ENCODE measurements around the gene GRIP1.
"Not testable (repeated sequence)": the region's sequence is repeated elsewhere in the genome, so short reads cannot be mapped to it uniquely, and the experiment has no call there.

Gene GRIP1

DNA sequence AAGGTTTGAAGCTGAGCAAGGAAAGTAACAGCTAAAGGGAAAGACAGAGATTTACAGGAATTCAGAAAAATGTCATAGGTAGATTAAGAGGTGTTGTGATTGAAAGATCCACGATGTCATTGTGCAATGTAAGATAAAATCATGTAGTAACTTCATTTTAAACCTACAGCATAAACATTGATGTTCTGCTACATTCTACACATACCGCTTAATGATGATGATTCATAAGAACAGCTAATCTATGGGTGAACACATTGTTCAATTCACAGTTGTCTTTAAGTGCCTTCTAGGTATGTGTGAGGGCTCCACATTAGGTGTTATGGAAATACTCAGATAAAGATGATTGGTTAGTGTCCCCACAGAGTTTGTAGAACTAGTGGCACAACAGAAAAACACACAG lies 170.9 kb downstream of the GRIP1 start:
- no peak for DNase-seq

DNA sequence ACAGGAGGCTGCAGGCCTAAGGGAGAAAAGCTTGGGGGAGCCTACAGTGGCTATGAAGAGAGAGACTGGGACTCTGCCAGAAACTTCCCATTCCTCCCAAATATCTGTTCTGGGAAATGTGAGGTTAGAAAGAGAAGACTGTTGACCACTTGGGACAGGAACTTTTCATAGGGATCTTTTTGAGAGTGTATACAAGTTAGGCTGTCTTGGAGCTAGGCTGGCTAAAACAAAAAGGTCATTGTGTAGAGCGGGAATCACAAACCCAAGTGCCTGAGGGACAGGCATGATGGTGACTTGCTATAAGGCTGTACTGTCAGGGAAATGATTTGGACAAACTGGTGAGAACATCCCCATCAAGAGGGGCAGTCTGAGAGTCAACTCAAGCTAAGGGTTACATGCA lies 175.1 kb downstream of the GRIP1 start:
- DNase-seq: no peak

DNA sequence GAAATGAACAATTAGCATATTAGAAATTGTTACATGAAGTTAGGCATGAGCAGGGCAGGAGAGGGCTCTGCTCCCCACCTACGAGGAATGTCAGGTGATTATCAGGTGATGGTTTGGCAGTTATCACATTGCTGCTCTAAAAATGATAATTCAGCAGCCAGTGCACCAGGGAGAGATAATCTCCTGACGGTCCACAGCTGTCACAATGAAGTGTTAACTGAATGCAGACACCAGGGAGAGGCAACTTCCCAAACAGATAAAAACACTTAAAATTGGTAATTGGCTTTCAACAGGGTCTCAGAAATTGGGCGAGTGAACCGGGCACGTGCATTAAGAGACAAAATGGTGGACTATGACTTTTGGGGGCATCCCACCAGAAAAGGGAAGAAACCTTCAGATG lies 176.0 kb downstream of the GRIP1 start:
- no peak for DNase-seq

DNA sequence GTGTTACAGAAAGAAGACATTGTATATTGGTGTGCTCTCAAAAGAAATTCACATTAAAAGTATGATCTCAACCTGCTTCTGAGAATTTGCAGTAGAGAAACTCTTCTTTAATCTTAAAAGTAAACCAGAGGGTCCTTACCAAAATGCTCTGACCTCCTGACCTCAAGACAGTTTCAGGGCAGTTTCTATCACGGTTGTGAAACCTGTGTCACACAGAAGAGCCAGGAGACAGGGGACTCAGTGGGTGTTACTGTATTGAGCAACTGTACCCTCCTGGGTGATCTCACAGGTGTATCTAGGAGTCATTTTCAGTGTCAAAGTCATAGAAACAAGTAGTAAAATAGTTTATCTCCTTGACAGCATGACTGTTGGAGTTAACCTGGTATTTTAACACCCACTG lies 178.0 kb downstream of the GRIP1 start:
- no peak for DNase-seq

DNA sequence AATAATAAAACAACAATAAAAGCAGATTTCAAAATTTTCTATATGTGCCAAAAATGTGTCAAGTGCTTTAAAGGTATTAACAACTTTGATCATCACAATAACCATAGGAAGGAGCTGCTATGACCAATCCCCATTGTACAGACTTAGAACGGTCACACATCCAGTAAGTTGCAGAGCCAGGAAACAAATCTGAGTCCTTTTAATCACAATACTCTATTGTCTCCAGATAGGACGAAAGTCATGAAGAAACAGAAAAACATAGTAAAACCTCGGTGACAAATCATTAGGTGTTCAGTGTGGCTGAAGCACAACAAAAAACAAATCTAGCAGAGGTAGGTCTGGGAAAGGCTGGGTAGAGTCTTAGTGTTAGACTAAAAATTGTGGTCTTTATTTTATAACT lies 178.8 kb downstream of the GRIP1 start:
- no peak for DNase-seq

DNA sequence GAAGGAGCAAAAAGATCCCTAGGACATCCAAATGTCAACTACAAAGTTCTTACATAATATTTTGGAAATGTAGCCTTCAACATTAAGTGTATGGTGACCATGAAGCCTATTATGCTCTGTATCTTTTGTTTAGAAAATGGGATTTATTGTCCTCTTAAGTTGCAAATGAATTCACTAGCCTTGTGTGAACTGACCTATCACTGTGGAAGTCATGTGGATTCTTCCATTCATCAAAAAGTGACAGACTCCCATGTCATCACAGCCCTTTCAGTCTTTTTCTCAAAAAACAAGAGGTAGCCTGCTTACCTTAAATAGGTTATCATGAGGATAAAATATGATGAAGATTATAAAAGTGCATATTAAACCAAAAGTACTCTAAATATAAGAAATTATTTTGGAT lies 179.9 kb downstream of the GRIP1 start:
- no peak for DNase-seq

DNA sequence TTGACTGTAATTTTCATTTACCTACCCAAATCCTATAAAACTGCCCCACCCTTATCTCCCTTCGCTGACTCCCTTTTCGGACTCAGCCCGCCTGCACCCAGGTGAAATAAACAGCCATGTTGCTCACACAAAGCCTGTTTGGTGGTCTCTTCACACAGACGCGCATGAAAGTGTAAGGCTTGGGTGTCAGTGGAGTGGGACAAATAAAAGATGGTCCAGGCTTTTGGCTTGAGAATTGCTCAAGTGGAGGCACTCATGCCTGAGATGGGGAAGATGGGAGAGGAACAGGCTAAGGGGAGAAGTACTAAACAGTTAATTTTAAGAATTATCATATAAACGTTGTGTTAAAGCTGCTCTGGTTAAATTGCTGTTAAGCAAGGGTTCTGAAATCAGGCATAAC lies 180.8 kb downstream of the GRIP1 start:
- not testable (repeated sequence) for DNase-seq

DNA sequence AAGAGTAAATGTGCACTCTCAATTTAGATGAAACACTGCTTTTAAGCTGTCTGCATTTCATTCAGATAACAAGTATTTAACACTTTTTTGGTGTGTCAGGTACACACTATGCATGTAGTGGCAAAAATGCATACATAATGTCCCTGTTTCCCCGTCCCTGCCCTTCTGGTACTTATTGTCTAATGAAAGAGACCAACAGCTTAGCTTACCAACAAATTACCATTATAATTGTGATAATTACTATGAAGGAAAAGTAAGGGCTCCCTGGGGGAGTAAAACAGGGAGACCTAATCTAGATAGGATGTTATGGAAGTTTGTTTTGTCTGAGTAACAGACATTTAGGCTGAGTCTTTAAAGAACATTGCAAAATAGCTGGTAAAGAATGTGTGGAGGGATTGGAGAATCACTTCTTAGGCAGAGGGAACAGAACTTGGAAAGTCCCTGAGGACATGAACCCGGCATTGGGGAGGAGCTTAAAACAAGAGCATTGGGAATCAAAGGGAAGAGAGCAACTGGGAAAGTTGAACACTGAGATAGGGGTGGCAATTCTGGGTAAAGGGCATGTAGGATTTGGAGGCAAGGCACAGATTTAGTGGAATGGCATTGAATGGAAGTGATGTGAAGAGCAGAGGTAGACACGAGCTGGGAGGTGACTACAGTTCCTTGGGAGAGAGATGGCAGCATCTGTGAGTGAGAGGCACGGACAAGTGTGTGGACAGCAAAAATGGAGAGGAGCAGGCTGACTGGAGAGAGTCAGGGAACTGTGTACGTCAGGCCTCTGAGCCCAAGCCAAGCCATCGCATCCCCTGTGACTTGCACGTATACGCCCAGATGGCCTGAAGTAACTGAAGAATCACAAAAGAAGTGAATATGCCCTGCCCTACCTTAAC lies 181.6 kb downstream of the GRIP1 start:
- DNase-seq: no peak

DNA sequence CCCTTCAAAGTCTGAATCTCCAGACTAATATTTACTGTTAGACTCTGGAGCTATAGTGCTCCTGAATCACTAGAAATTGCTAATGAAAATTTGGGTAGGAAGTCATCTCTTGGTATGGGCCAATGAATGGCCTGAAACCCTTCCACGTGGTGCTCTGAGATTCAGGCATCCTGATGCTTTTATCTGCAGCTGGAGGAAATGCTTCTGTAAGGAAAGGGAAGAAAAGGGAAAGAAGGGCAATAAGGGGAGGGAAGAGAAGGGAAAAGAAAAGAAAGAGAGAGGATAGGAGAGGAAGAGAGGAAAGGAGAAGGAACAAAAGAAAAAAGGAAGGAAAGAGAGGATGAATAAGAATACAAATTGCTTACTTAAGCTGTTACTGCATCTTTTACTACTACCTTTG lies 182.3 kb downstream of the GRIP1 start:
- DNase-seq: no peak

DNA sequence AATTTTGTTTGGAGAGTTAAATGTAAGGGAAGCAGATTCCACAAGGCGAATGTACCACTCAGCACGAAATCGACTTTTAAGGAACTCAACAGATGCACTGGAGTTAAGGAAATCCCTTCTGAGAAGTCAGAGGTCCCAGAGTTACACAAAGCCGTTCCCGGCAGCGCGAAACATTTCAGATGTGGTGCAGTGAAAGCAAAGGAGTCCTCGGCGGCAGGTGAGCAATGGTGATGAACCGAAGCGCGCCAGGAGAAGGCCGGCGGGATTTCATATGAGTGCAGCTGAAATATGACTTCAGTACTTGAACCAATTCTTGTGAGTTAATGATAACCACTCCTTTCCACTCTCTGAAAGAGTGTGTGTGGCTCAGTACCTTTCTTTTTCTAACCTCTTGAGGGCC lies 183.2 kb downstream of the GRIP1 start:
- DNase-seq: no peak

DNA sequence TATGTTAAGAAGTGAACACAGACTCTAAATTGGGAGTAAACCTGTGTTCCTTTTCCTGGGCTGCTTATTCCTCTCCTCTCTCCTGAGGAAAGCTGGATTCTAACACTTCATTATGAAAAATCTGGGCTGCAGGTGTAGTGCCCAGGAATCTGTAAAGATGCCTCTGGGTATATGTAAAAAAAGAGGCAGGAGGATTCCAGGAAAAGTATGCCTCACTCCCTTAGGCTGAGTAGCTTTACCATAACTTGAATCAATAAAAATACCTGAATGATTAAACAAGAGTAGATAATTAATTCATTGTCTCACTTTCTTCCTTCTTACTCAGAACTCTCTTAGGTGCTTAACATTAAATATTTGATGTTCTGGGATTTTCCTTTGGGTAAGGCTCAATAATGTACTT lies 185.1 kb downstream of the GRIP1 start:
- no peak for DNase-seq

DNA sequence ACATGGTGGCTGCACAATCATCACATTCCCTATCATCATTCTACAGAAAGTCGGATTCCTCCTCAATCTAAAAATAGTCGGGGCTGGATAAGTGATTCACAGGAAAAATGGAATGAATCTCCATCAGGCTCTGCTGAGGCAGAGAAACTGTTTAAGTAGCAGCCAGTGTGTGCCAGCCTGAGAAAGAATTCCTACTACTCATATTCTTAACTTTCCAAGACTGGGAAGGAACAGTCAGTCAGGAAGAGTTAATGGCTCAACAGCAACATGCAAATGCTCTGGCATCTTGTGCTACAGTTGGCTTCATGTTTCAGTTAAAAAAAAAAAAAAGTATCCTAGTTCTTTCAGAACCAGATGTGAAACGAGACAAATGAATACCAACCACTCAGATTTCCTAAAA lies 187.0 kb downstream of the GRIP1 start:
- DNase-seq: no peak

DNA sequence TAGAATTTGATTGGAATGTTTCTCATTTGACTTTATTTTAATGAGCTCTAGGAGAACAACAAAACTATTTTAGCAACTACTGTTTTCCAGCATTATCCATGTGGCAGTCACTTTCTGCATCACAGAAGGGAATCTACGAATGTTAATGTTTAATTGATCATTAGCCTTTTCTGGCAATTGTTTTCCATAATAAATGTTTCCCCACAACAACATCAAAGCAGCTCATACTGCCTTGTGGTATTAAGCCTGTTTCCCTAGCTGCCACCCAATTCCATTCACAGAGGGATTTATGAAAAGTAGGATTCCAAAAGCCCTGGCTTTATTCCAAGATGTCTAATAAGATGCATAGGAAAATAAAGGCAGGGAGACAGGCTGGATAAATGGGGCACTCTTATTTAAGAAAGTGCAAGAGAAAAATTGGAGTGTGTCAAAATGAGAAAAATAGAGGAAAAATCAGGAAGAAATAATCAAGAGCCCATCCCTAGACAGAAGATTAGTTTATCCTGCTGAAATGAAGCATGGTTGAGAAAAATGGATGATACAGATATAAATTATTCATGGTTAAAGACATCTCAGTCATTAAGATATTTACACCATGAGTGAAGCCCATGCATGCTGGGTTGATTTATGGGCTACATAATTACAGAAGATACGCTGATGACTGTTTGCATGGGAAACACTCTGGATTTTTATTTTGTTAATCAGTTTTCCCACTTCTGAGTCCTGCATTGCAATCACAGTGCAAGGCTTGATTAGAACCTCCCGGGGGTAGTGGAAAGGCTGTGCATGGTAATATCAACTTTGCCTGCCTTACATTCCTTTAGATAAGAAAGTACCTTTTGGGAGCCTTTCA lies 196.3 kb downstream of the GRIP1 start:
- no peak for DNase-seq

DNA sequence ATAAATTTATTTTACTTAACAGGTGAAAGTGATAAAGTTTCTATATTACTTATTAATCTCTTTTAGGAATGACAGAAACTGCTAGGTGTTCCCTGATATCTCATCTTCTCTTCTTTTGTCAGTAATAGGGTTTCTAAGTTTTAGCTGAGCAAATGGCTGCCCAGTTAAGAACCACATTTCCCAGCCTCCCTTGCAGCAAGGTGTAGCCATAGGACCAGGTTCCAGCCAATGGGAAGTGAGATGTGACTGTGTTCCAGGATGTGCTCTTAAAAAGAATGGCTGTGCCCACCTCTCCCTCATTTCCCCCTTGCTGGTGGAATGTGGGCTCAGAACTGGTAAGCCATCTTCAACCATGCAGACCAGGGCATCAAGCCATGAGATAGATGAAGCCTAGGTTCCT lies 210.9 kb downstream of the GRIP1 start:
- no peak for DNase-seq

DNA sequence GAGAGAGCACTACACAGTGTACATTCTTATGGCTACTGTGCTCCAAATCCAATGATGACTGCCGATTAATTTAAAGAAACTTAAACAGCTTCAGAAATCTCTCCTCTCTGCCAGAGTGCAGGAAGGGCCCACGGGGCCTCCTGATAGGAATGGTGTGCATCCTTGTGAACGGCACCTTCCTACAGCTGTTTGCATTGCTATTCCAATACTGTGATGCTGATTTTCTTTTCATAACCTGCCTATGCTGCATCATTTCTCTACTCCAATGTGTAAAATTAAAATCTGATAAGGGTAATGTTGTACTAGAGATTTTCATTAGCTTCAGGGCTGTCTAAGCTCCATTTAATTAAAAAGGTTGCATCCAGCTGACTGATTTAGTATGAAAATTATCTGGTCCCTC lies 217.5 kb downstream of the GRIP1 start:
- no peak for DNase-seq

DNA sequence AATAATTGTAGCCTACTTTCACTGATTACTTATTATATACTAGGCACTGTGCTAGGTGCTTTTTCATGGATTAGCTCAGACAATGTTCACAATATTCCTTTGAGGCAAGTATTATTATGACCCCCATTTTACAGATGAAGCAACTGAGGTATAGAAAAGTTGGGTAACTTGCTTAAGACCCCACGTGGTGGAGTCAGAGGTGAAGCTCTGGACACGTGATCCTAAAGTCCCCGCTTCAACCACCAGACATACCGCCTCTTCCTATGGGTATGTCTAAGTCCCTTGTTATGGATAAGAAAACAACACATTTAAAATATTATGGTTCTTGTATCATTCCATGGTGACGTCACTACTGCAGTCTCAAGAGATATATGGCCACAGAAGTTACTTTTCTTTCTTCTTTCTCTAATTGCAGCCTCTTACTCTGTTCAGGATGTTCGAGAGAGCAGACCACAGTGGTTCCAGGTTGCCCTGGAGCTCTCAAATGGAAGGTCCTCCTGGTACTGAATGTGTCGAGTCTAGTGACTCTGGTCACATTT lies 218.9 kb downstream of the GRIP1 start:
- no peak for DNase-seq

DNA sequence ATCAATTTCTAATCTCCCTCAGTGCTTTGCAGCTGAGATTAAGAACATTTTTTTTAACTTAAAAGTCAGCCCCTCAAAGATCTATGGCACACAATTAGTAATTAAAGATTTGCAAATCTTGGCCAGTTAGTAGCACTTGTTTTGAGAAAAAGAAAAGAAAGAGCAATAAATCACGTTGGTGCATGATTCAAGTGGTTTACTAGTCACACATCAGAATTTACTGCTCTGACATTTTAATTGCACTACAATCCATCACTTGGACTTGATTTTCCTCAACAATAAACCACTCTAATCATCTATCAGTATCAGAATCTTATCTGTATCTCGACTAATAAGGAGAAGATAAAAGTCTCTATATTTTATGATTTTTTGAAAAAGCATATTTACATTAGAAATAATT lies 222.3 kb downstream of the GRIP1 start:
- DNase-seq: no peak

DNA sequence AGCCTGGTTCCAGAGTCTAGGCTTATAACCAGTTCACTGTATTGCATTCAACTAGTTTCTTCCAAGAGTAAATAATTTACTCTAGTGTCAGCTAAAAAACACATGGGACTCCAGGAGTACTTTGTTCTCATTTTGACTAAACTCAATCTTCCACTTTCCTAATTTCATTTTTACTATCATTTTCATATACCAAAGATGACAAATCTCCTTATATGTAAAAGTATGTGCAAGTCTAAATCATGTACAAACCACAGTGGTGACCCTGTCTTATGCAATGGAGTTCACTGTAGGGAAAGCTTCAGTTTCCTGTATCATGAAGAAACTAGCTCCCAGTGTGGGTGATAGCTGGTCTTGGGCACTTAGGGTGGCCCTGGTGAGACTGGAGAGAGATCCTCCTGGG lies 225.0 kb downstream of the GRIP1 start:
- no peak for DNase-seq

DNA sequence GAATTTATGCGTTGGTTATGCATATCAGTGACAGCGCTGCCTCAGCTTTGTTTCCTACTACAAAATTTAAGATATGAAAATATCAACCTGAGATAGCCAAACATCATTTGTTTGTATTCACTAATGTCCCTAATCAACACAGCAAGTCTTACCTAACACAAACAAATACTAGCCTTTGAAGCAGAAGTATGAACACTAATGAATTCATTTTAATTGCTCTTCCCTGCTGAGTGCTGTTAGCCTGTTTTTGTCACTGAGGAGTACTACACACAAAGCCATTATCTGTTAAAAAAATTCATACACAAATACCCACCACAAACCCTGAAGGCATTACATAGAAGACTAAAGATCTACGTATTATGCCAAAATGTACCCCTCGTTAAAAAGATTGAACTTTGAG lies 225.8 kb downstream of the GRIP1 start:
- DNase-seq: no peak

DNA sequence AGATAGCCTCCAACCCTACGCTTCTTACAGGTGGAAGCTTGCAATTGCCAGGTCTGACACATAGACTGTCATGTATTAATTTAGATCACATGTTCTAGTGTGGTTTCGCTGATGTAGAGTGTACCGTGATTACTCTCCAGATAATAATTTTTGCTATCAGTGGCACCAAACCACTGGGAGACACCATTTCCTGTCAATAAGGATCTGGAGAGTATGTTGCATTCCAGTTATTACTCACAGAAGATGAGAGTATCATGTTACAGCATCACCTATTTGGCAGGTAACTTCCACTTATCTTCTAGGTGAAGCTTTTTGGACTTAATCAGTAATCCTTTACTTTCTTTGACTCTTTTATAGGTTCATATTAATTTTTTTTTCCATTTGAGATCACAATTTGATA lies 229.3 kb downstream of the GRIP1 start:
- no peak for DNase-seq

DNA sequence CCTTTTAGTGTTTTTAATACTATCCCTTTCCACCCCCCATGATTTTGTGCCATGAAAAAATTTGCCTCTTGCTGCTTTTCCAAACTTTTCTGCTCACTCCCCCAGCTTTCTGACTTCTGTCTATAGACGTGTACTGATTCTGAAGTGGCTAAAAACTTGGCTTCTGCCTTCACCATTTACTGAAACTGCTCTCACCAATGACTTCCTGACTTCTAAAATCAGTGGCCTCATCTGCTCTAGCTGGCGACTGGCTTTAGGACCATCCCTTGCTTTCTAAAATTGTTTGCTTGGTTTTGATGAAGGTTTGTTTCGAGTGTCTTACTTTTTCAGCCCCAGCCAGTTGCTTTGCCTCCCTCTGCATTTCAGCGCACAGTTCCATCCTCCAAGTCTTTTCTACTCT lies 231.2 kb downstream of the GRIP1 start:
- no peak for DNase-seq

DNA sequence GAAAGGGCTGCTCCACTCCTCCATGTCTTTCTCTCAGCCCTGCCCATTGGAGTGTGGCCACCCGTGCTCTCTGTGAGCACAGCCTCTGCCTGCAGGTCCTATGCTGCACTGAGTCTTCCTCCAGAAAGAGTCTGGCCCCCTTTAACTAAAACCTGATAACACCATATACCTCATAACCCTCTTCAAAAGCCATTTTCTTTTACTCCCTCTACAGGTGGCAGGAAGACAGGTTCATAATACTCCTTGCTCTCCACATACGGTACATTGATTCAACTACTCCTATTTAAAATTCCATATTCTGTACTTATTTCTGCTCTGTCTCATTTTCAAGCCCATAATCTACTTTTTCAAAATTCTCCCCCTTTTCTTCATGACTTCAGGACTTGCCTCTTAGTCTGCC lies 232.6 kb downstream of the GRIP1 start:
- no peak for DNase-seq

DNA sequence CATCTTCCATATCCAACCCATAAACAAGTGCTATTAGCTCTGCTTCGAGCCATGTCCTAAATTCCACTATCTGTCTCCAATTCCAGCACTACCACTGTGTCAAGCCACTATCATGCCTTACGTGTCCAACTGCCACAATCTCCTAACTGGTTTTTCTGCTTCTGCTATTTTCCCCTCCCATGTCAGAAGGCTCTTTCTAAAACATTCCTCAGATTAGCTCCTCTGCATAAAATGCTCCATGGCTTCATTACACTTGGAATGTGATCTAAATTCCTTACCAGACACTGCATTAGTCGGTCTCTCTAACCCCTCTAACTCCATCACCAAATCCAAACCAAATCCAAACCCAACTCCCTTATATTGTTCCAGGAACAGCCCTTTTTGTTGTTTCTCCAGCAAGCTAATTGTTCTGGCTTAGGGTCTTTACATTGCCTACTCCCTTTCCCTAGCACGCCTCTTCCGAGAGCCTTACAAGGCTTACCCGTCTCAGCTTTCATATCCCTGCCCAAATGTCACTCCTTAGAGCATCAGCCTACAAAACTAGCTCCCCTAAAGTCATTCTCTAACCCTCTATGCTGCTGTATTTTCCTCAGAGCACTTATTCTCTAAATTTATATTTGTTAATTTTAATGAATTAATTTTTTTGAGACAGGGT lies 236.8 kb downstream of the GRIP1 start:
- peak; percentile 61 for DNase-seq

Measured in islet precursor cell (in vitro differentiated cells).